OCI-M2 (cell line): ENCODE data around the gene CAMTA1.

Source experiments
- DNase-seq: peaks from one replicate; lab custom pipeline; 2025; ENCODE audit not compliant: unreplicated experiment; lab: John Stamatoyannopoulos, UW

The CAMTA1 gene

DNA sequence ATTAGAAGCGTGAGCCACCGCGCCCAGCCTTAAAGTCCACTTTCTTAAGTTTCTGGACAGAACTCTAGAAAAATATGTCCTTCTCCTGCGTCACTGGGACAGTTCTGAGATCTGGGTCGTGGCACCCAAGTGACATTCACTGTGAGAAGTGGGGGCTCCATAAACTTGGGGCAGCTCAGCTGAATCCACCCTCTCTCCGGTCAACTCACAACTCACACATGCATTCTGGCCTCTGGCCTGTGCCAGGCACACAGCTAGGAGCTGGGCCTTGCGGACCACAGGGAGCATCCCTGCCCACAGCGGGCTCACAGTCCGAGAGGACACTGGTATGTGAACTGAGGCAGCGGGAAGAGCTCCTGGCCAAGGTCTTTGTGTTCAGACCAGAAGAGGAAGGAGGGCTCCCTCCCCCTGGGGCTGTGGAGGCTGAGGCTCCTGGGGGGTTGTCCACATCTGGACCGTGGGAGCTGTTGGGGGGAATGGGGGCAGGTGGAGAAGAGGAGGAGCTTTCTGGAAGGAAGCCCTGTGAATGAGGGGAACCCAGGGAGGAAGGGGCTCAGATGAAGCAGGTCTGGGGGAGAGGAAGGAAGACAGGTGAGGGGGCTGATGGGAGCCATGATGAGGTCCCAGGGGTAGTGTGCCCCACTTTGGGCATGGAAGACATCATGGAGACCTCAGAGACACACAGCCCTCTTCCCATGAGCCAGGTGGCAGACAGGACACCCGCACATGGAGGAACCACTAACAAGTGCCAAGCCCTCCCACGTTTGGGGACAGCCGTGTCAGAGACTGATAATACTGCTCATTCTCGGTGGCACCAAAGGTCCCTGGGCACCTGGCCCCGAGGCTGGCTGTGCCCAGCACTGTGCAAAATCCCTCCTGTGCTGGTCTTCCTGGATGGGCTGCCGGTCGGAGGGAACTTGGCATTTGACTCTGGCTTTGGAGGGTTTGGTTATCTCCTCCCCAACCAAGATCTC, 794.9 kb downstream of the CAMTA1 start:
- no peak for DNase-seq

DNA sequence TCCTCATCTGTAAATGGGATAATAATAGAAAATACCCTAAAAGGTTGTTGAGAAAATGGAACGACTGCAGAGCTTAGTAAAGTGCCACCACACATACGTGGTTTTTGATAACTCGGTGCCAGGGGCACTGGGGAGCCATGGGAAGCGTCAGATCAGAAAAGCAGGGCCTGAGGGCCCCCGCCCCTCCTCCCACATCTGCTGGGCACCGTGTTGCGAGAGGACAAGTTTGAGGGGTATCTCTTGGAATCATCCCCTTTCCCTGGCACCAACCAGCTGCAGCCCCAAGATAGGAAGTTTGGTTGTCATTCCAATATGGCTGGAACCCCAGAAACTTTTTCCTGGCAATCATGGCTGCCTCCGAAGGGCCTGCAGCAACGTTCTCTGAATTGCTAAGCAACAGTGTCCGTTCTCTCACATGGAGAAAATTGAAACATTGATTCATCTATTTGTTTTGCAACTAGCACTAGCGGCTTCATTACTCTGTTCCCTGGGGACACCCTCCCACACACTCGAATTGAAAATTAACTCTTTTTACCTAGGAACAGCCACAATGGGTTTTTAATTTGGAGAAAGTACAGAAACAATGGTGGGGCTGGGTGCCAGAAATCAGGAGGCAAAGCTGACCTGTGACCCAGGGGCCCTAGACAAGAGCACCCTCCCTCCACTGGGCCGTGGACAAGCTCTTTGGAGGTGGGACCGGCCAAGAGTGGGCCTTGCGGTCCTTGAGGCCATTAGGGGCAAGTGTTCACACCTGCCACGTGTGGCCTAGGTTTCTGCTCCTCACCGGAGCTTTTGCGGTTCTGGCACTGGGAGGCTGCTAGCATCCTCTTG, 795.9 kb downstream of the CAMTA1 start:
- no peak for DNase-seq

DNA sequence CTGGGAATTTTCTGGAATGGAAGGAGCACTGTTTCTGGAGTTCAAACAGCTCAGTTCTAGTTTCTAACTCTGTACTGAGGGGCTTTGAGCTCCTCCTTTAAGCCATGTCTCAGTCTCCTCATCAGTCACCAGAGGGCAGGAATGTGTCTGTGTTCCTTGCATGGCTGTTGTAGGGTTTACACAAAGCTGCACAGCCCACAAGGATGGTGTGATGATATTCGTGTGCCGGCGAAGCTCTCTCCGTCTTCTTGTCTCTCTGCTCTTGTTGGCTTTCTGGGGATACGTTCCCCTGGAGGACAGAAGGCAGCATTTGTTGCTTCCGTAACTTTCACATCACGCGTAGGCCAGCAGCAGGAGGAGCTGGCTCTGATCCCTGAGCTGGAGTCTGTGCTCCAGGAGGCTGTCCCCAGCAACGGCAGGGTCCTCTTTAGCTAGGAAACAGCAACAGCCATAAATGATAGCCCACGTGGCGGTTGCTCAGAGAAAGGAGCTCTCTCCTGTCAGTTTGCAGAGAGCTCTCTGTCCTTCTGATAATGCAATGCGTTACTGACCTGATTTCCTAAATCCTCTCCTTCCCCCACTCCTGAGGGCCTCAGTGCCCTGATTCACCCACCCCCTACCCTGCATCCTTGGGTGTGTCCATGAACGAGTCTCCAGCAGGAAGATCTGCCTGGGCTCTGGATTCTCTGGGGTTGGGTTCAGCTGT, 796.7 kb downstream of the CAMTA1 start:
- no peak for DNase-seq

DNA sequence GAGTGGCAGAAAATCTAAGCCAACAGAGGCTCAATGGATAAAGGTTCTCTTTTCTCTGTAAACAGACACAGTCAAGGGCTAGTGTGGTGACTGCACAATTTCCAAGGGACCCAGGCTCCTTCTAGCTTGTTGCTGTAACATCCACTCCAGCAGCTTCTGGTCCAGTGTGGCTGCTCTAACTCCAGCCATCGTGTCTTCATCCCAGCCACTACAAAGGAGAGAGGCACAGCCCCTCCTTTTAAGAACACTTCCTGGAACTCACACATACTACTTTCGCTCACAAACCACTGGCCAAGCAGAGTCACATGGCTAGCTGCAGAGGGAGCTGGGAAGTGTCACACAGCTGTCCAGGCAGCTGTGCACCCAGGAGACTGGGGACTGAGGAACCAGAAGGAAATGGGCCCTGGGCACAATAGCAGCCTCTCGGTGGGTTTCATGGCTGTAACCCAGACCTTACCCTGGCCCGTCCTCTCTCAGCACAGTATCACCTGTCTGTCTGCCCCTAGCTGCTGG, 797.3 kb downstream of the CAMTA1 start:
- DNase-seq = no peak

DNA sequence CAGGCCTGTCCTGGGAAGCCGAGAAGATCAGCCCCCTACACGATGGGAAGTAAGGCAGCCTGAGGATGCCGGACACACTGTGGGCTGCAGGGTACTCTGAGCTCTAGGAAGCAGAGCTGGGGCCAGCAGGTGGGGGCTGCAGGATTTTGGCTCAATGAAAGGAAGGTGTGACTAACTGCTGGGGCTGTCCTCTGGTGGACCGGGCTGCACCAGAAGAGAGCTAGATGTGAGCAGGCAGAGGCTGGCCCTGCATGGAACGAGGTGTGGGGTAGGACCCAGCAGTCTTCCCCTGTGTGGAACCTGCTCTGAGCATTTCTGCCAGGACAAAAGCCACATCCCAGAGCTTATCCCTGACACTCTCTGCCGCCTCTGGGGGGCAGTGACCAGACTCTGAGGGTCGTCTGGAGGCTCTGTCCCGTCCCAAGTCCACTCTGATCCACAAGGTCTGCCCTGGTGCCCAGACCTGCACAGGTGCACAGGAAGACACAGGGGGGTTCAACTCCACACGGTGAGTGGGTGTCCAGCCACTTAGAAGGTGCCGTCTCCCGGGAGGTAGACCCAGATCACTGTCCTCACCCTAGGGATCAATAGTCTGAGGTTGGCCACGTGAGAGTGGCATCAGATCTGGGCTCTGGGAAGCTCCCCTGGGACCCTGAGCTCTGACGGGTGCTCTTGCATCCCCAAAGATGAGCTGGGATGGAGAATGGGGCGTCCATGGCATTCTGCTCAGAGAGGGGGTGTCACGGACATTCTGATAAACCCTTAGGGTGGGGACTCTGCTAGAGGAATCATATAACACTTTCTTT, 798.2 kb downstream of the CAMTA1 start:
- no peak for DNase-seq

DNA sequence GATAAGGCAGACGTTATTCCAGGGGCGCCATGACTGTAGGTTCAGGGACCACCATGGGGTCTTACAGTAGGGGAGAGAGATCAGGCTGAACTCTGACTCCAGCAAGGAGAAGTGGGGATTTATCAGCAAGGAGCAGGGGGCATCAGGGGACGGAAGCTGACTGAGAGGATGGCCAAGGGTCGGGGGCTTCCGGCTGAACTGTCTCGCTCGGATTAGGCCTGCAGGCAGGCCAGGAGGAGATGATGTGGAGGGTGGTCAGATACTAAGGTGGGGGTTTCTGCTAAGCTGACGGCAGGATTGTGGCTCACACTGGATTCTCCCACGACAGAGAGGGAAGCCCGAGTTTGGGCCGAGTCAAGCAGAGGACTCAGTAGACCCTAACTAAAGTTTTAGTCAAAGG, 798.9 kb downstream of the CAMTA1 start:
- no peak for DNase-seq

DNA sequence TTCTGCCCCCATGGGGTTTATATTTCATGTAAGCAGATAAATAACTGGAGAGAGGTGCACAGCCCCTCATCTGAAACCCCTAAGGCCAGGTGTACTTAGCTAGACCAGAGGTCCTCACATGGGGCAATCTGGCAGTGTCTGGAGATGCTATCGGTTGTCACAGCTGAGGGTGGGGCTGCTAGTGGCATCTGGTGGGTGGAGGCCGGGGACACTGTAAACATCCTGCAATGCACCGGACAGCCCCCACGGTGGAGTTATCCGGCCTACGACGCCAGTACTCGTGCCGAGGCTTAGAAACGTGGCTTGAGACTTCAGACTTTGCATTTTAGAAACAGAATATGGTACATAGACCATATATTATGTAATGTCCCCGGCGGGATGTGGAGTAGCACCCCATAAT, 799.4 kb downstream of the CAMTA1 start:
- DNase-seq = no peak

DNA sequence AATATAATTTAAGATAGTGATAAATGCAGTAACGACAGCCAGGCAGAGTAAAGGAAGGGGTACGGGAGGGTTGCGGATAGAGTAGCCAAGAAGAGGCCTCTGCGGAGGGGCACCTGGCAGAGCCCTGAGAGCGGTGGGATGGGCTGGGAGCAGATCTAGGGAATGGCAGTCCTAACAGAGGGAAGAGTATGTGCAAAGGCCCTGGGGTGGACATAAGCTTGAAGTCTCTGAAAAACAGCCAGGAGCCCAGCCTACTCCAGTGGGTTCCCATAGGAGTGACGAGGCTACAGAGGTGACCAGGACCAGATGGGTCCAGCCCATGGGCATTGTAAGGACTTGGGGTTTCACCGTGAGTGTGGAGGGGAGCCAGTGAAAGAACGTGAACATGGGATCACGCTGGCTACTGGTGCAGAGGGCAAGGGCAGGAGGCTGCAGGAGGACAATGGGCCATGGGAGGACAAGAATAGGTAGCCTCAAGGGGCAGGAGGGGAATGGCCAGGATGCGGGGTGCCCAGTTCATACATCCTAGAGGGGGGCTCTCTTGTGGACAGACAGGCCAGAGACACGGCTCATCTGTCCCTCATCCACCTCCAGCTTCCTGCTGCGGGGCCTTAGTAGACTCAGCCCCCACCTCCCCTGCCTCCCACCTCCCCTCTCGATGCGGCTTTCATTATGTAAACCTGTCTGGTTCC, 800.1 kb downstream of the CAMTA1 start:
- DNase-seq = no peak

DNA sequence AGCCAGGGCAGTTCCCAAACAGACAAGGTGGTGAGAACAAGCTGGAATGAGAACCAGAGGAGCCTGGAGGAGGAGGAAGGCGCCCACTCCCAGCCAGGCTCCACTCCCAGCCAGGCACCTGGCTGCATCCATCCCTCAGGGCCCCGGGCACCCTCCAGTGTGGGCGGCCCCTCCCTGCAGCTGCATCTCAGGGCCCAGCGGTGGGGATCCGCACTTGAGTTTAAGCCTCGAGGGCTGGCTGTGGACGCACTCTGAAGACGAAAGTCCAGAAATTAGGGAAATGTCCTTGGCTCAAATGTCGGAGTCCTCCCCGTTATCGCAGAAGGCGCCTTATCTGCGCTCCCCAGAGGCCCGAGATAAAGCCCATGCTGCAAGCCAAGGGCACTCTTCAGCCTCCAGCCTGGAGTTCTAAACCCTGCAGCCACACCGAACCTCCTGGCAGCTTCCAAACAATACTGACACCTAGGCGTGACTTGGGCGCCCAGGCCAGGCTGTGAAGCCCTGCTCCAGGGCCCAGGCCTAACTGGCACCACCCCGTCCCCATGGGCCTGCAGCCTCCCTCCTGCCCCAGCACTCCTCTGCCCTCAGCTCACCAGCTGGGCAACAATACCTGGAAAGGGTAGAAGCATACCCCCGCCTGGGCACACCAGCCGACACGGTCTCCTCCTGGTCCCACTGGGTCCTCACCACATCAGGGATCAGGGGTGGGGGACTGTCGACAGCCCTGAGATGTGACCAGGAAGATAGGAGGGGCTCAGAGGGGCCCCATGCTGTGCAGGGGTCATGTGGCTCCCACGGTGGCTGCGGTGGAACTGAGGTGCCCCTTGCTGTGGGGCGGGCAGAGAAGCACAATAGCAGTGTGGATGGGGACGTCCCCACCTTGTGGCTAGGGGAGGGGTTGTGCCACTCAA, 801.0 kb downstream of the CAMTA1 start:
- no peak for DNase-seq

DNA sequence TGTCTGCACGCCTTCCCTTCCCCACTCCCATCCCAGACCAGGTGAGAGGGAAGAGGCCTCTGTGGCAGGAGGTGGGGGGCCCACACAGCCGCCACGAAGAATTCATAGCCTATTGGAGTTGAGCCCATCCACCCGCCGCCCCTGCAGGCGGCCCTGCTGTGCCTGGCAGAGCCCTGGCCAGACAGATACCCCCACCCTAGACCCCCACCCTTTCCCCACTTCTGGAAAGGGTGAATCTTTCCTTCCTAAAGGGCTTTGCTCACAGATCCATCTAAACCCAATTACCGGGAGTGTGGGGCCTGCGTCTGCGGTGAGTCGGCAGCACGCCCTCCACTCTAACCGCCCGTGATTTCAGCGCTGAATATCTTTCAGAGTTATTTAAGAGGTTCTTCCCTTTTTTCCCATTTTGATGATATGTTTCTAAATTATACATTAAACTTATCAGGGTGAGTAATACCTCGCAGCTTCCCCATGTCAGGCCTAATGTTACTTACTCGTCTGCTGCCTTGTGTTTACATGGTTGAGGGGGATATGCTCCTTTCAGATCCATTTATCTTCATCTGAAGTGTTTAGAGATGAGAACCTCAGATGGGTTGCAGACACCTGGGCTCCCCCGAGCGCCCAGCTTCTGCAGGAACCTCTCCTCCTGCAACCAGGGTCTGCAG, 802.0 kb downstream of the CAMTA1 start:
- no peak for DNase-seq

DNA sequence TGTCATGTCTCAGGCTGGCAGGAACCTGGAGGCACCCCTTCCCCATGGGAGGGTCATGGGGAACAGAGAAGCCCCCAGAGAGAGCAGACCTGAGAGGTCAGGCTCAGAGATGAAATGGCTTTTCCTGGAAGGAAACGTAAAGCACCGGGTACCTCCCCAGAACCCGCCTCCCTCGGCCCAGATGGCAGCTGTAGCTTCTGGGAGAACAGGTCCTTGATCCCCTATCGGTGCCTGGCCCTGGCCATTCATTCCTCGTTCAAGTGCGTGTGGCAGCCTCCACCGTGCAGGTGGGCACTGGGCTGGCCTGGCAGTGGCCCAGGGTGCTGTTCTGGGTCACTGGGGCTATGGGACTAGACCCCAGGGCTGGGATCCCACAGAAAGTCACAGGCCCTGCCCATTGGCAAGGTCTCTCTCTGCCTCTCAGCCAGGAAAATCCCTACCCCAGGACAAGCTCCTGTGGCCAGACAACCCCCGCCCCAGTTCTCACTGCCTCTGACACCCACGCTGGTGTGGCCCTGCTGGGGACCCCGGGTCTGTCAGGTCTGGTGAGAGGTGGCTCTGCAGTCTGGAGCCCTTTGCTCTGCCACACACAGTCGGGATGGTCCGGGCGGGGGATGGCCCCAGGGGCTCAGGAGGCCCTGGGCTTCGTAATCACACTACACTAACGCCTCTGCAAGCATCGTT, 802.7 kb downstream of the CAMTA1 start:
- DNase-seq = no peak

DNA sequence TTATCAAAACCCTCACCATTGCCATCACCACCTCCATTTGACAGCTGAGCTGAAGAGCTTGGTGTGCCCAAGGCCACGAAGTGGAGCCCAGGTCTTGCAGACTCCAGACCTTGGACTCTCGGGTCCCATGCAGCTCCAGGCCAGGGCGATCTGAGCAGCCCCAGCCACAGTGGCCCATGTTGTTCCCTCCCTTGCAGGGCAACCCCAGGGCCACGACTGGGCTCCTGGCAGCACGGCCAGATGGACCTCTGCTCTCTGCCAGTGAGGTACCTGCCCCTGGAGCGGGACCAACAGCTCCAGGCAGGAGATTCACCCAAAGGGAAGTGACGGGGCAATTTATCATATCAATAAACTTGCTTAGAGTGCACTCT, 803.2 kb downstream of the CAMTA1 start:
- DNase-seq = no peak

DNA sequence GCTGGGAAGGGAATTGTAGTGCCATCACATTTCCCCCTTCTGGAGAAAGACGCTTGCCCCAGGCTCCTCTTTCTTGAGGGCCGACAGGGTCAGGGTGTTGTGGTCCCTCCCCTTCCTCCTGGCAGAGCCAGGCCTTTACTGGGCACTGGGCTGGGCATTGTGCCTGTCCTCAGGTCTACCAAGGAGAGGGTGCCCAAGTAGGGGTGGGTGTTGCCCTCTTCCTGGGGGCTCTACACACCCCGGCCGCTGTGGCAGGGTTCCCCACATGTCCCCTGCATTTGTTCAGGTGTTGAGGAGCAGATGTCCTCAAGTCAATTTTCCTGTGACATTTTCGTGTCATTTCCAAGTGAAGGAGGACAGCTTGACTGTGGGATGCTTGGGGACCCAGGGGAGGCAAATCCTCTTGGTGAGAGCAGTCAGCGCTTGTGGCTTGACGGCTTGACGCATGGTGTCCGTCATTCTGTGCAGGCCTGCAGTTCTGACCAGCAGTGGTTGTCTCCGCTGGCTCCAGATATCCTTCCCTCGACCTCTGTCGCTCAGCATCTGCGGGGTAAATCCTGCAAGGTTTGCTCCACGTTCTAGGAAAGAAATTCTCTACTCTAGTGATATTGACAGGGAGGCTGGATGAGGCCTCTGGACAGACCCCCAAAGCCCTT, 804.0 kb downstream of the CAMTA1 start:
- DNase-seq = no peak

DNA sequence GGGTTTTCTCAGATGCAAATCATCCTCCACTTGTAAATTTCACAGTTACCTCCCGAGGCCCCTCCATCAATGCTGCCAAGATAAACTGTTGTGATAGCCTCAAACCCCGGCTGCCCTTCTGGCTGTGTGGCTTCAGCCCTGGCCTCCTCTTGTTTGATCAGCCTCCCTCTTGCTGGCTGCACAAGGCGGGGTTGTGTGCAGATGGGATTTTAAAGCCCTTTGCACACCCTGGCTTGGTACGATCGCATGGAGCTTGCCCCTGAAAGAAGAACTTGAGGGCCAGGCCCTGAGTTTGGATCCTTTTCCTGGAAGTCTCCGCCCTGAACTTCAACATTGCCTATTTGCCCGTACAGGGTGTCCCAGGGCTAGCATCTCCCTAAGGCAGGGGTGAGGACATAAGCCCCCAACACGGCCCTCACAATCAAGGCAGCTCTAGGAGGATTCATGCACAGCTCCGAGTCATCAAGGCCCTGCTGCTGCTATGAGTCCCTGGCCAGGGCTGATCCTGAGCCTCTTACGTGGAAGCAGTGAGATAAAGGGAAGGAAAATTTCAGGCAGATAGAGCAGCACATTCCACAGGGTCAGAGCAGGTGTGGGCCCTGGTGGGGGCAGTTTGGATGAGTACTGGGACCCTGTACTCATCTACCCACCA, 804.6 kb downstream of the CAMTA1 start:
- no peak for DNase-seq

DNA sequence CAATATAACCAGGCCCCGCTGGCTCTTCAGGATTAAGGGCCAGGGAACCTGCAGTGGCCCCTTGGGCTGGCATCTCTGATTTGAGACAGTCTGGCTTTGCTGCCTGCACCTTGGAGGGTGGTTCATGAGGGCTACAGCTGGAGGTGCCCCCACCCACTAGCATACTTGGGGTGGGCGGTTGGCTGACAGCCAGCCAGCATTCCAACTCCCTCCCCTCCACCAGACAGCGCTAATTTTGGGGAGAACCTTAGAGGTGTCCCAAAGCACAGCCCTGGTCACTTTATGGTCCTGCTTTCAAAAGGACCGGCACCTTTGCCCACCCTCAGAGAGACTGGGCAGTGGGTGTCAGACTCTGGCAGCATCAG, 805.2 kb downstream of the CAMTA1 start:
- no peak for DNase-seq

DNA sequence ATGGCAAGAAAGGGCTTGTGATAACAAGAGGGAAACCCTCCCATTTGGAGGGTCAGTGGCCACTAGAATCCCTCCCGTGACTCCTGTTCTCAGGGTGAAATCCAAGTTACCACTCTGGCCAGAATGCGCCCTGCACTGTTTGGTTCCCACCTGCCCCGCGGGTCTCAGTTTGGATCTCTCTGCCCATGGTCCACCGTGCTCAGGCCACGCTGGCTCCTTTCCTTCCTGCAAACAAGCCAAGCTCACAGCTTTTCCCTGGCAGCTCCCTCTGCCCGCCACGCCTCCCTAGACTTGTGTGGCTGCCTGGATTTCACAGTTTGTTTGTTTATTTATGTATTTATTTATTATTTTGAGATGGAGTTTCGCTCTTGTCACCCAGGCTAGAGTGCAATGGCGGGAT, 806.3 kb downstream of the CAMTA1 start:
- no peak for DNase-seq
